Measurements from ENCODE around the gene ZFYVE27.

ZFYVE27 gene

GRCh38 chr10:97771913-97772823, 35.2 kb downstream of the ZFYVE27 start, which contains the start of gene SFRP5:
Gene SFRP5 (minus strand): TSS chr10:97771999. CDS start chr10:97771833, 166 bp downstream.
- no peak for DNase-seq

GRCh38 chr10:97773096-97773495, 36.2 kb downstream of the ZFYVE27 start:
- no peak for DNase-seq

- no peak for DNase-seq
Observed at GRCh38 chr10:97774811-97775294, 37.9 kb downstream of the ZFYVE27 start.

- no peak for DNase-seq
Observed at GRCh38 chr10:97777143-97777542, 40.2 kb downstream of the ZFYVE27 start.

GRCh38 chr10:97778452-97779302, 41.7 kb downstream of the ZFYVE27 start:
- no peak for DNase-seq

GRCh38 chr10:97779492-97779891, 42.6 kb downstream of the ZFYVE27 start:
- no peak for DNase-seq

- no peak for DNase-seq
Observed at GRCh38 chr10:97779975-97780374, 43.0 kb downstream of the ZFYVE27 start.

GRCh38 chr10:97780841-97781617, 44.1 kb downstream of the ZFYVE27 start:
- no peak for DNase-seq

GRCh38 chr10:97781618-97782331, 44.8 kb downstream of the ZFYVE27 start:
- DNase-seq: no peak

- no peak for DNase-seq
Observed at GRCh38 chr10:97782455-97783228, 45.7 kb downstream of the ZFYVE27 start.

GRCh38 chr10:97784200-97784810, 47.4 kb downstream of the ZFYVE27 start:
- DNase-seq: no peak

- no peak for DNase-seq
Observed at GRCh38 chr10:97785231-97785630, 48.3 kb downstream of the ZFYVE27 start.

GRCh38 chr10:97785731-97786130, 48.8 kb downstream of the ZFYVE27 start:
- no peak for DNase-seq

- DNase-seq: peak; percentile 29
Observed at GRCh38 chr10:97788552-97789442, 51.9 kb downstream of the ZFYVE27 start.

GRCh38 chr10:97789770-97790397, 53.0 kb downstream of the ZFYVE27 start:
- DNase-seq: no peak

GRCh38 chr10:97791824-97792721, 55.1 kb downstream of the ZFYVE27 start:
- peak; percentile 37 for DNase-seq

- no peak for DNase-seq
Observed at GRCh38 chr10:97795886-97796285, 59.0 kb downstream of the ZFYVE27 start.

- no peak for DNase-seq
Observed at GRCh38 chr10:97796651-97797050, 59.7 kb downstream of the ZFYVE27 start.
